ENCODE results near the gene FEZ2.

DNA sequence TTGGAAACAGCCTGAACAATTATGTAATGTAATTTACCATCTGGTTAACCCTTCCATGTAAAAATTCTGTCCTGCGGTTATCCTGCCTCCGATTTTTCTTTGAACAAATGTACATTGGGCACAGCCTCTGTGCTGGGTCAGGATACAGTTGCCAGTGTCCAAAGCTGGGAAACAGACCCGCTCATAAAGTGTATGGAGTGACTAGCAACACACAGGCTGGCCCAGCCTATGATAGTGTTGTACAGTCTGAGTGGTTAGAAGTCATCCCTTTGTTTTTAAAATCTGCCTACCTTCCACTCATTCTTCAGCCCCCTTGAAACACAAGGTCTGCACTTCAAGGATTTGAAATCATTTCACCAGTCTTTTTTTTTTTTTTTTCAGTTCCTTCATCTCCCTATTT is 50.1 kb downstream of the FEZ2 start:
- TF ChIP-seq, protein P1, sequence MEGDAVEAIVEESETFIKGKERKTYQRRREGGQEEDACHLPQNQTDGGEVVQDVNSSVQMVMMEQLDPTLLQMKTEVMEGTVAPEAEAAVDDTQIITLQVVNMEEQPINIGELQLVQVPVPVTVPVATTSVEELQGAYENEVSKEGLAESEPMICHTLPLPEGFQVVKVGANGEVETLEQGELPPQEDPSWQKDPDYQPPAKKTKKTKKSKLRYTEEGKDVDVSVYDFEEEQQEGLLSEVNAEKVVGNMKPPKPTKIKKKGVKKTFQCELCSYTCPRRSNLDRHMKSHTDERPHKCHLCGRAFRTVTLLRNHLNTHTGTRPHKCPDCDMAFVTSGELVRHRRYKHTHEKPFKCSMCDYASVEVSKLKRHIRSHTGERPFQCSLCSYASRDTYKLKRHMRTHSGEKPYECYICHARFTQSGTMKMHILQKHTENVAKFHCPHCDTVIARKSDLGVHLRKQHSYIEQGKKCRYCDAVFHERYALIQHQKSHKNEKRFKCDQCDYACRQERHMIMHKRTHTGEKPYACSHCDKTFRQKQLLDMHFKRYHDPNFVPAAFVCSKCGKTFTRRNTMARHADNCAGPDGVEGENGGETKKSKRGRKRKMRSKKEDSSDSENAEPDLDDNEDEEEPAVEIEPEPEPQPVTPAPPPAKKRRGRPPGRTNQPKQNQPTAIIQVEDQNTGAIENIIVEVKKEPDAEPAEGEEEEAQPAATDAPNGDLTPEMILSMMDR (IDR thresholded peaks at IDR 0.05), result no peak
- no peak for TF ChIP-seq POLR2A (IDR thresholded peaks at IDR 0.05)

Data from testis (tissue), 2 donors.